A549 (cell line): ENCODE data around the gene BAHCC1. TPM values are rescaled to one million over a fixed set of nuclear protein-coding genes. Genes with fewer than 3 reads are reported as not detected.
A peak's percentile ranks its signal among the peaks of the same experiment; 100 is the strongest.

Experiments
- ATAC-seq, 2 experiments: fragments of 200-7000 bp in 1 of 2; fragments of >200 bp in 1 of 2; cut with Nextera tagmentation in 1 of 2; cut with Tn5 transposase in 1 of 2; 3 replicates each; pipeline versions ENCODE4 v1.8.0 to v1.9.1; 2018 to 2020; ENCODE audit warnings: mild to moderate bottlenecking in 1 of 2, moderate library complexity in 1 of 2
- CTCF ChIA-PET: fragments of 300-600 bp; sonication (Branson Sonifier 250); formaldehyde crosslinking; extraction: SDS; loops from one replicate; lab custom pipeline; 2021; ENCODE audit warnings: antibody characterized with exemption, inconsistent platforms; lab: Yijun Ruan, JAX
- POLR2A ChIA-PET: fragments of 350-600 bp; formaldehyde crosslinking; extraction: SDS; loops from one replicate; lab custom pipeline; 2021; ENCODE audit warnings: antibody characterized with exemption, inconsistent platforms; lab: Yijun Ruan, JAX
- DNase-seq, 2 experiments: peaks; one replicate each; pipeline versions ENCODE4 v3.0.0 to v3.0.0-alpha.2; 2011 to 2016; ENCODE audit warnings: low read depth in 1 of 2, low spot score in 1 of 2
- FAIRE-seq: peaks from 2 replicates; lab custom pipeline; 2011; peaks lifted over from hg19 to GRCh38; lab: Jason Lieb, UNC
- H3K27ac ChIP-seq, 2 experiments: fragments of >200 bp; sonication (Bioruptor Twin); formaldehyde crosslinking; 3 replicates each; pipeline ENCODE4 v1.5.1; 2016 to 2017
- H3K4me1 ChIP-seq: fragments of >200 bp; sonication (Bioruptor Twin); formaldehyde crosslinking; 3 replicates; pipeline ENCODE4 v1.6.1; 2016
- H3K4me2 ChIP-seq: fragments of >200 bp; sonication (Bioruptor Twin); formaldehyde crosslinking; 3 replicates; pipeline ENCODE4 v1.6.1; 2016
- H3K4me3 ChIP-seq: fragments of >200 bp; sonication (Bioruptor Twin); formaldehyde crosslinking; 3 replicates; pipeline ENCODE4 v1.5.1; 2016
- H3K9me3 ChIP-seq: fragments of >200 bp; sonication (Bioruptor Twin); formaldehyde crosslinking; 3 replicates; pipeline ENCODE4 v1.6.1; 2016
- BCL3 ChIP-seq: fragments of >200 bp; sonication (Bioruptor Twin); formaldehyde crosslinking; IDR thresholded peaks from 3 replicates; pipeline ENCODE4 v1.6.1; 2016
- CBX2 ChIP-seq: fragments of 200-600 bp; sonication (generic); IDR thresholded peaks from 2 replicates; pipeline ENCODE4 v1.6.1; 2016; ENCODE audit warnings: low read depth, mild to moderate bottlenecking, borderline replicate concordance
- CHD2 ChIP-seq: fragments of 150-350 bp; IDR thresholded peaks from 2 replicates; pipeline ENCODE4 v1.6.1; 2014; ENCODE audit warnings: low read length; ENCODE audit not compliant: partially characterized antibody
- CHD4 ChIP-seq: fragments of 200-600 bp; sonication (generic); IDR thresholded peaks from 2 replicates; pipeline ENCODE4 v1.6.1; 2016; ENCODE audit warnings: antibody characterized with exemption, mild to moderate bottlenecking, borderline replicate concordance
- CTCF ChIP-seq: fragments of >200 bp; sonication (Bioruptor Twin); formaldehyde crosslinking; IDR thresholded peaks from 3 replicates; pipeline ENCODE4 v1.5.1; 2016
- EHMT2 ChIP-seq: fragments of 200-600 bp; sonication (generic); IDR thresholded peaks from 2 replicates; pipeline ENCODE4 v1.6.1; 2016; ENCODE audit warnings: antibody characterized with exemption, low read depth, mild to moderate bottlenecking, moderate library complexity
- EP300 ChIP-seq, 2 experiments: fragments of >200 bp; sonication (Bioruptor Twin); formaldehyde crosslinking; IDR thresholded peaks; 2 replicates in 1 of 2; 3 replicates in 1 of 2; pipeline ENCODE4 v1.6.1; 2016 to 2017
- ESRRA ChIP-seq: fragments of 150-350 bp; IDR thresholded peaks from 2 replicates; pipeline ENCODE4 v1.6.1; 2014; ENCODE audit warnings: mild to moderate bottlenecking, low read length, borderline replicate concordance
- HDAC2 ChIP-seq: fragments of 200-600 bp; sonication (generic); IDR thresholded peaks from 2 replicates; pipeline ENCODE4 v1.6.1; 2016
- HEYL ChIP-seq: fragments of 250-450 bp; sonication (Bioruptor Pico); IDR thresholded peaks from 2 replicates; pipeline ENCODE4 v1.8.0; 2021; ENCODE audit warnings: mild to moderate bottlenecking, moderate library complexity
- HMGXB4 ChIP-seq: fragments of 250-450 bp; sonication (Bioruptor Pico); IDR thresholded peaks from 2 replicates; pipeline ENCODE4 v1.5.0; 2021; ENCODE audit warnings: mild to moderate bottlenecking, moderate library complexity, borderline replicate concordance
- HOXA7 ChIP-seq: fragments of 250-450 bp; sonication (Bioruptor Pico); IDR thresholded peaks from 2 replicates; pipeline ENCODE4 v1.5.0; 2020; ENCODE audit warnings: mild to moderate bottlenecking, moderate library complexity
- HOXB13 ChIP-seq: fragments of 250-450 bp; sonication (Bioruptor Pico); IDR thresholded peaks from 2 replicates; pipeline ENCODE4 v1.5.0; 2020; ENCODE audit warnings: low read depth, mild to moderate bottlenecking, moderate library complexity
- JUNB ChIP-seq: fragments of >200 bp; sonication (Bioruptor Twin); formaldehyde crosslinking; IDR thresholded peaks from 2 replicates; pipeline ENCODE4 v1.6.1; 2016
- MAFK ChIP-seq: fragments of 450-650 bp; IDR thresholded peaks from 2 replicates; pipeline ENCODE4 v1.6.1; 2014; ENCODE audit not compliant: partially characterized antibody
- MAX ChIP-seq: IDR thresholded peaks from 2 replicates; pipeline ENCODE4 v1.6.1; 2012
- PBX3 ChIP-seq: IDR thresholded peaks from 2 replicates; pipeline ENCODE4 v1.6.1; 2012
- RAD21 ChIP-seq, 2 experiments: fragments of >200 bp in 1 of 2; sonication (Bioruptor Twin) in 1 of 2; formaldehyde crosslinking in 1 of 2; IDR thresholded peaks in 1 of 2; conservative IDR thresholded peaks in 1 of 2; 2 replicates in 1 of 2; 3 replicates in 1 of 2; pipeline ENCODE4 v1.6.1; 2012 to 2018; ENCODE audit warnings: inconsistent platforms in 1 of 2
- RARB ChIP-seq: fragments of 250-450 bp; sonication (Bioruptor Pico); IDR thresholded peaks from 2 replicates; pipeline ENCODE4 v1.8.0; 2021; ENCODE audit warnings: mild to moderate bottlenecking, moderate library complexity
- RFX5 ChIP-seq: fragments of 450-650 bp; IDR thresholded peaks from 2 replicates; pipeline ENCODE4 v1.7.1; 2014; ENCODE audit warnings: antibody characterized with exemption, mild to moderate bottlenecking, moderate library complexity
- RNF2 ChIP-seq: fragments of 200-600 bp; sonication (generic); IDR thresholded peaks from 2 replicates; pipeline ENCODE4 v1.6.1; 2016; ENCODE audit warnings: low read depth, mild to moderate bottlenecking, antibody characterized with exemption, moderate library complexity, borderline replicate concordance
- TFCP2L1 ChIP-seq: fragments of 250-450 bp; sonication (Bioruptor Pico); IDR thresholded peaks from 2 replicates; pipeline ENCODE4 v1.5.0; 2021; ENCODE audit warnings: mild to moderate bottlenecking
- WGBS: methylation state at CpG from one replicate; pipeline ENCODE4 v1.1.6; 2017; ENCODE audit errors: missing lambda C conversion rate; 5-methylcytosine and 5-hydroxymethylcytosine counted together
- polyA plus RNA-seq, 4 experiments: library from polyadenylated mRNA; depleted of rRNA in 3 of 4; stranded (reverse); fragments of >200 nt; fragmentation: RNase III in 1 of 4; extraction: RNeasy Plus Mini Kit Qiagen cat#74134 plus additional on column Dnase treatment in 1 of 4; gene quantifications; 2 replicates in 3 of 4; 3 replicates in 1 of 4; pipeline ENCODE4 v1.2.3, GENCODE V29; 2011 to 2017
- TF ChIP-seq, protein P1 (sequence below): fragments of 250-450 bp; sonication (Bioruptor Pico); IDR thresholded peaks from 2 replicates; pipeline ENCODE4 v1.5.0; 2020; ENCODE audit warnings: low read depth, mild to moderate bottlenecking, moderate library complexity
- TF ChIP-seq, protein P2 (sequence below): fragments of 150-350 bp; IDR thresholded peaks from 2 replicates; pipeline ENCODE4 v1.6.1; 2014; ENCODE audit warnings: low read depth, mild to moderate bottlenecking, low read length

BAHCC1 gene
- polyA plus RNA-seq, 2 of the 4 experiments (the other 2 are of a cell fraction), result 2.6 to 5.8 TPM

DNA sequence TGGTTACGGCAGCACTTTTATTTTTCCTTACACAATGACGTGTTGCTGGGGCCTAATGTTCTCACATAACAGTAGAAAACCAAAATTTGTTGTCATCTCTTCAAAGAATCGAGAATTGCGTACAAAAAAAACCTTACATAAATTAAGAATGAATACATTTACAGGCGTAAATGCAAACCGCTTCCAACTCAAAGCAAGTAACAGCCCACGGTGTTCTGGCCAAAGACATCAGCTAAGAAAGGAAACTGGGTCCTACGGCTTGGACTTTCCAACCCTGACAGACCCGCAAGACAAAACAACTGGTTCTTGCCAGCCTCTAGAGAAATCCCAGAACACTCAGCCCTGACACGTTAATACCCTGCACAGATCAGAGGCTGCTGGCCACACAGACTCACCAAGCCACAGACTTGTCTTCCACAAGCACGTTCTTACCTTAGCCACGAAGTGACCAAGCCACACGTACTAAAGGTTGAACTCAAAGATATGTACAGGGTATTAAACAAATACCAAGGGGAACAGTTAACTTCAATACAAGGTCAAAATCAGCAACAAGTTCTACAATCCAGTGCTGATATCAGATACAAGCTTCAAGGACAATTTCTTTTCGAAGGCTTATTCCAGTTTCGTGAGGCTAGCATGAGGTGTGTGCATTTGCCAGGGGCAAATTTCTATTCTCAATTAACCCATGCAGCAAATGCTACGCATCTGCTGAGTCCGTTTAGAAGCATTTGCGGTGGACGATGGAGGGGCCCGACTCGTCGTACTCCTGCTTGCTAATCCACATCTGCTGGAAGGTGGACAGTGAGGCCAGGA, 114.9 kb downstream of the BAHCC1 start:
- WGBS, result under 1% methylated on average over 22 of the region's 22 CpGs
- ChIA-PET CTCF (interaction anchor here (0.7 to 4.9 kb wide), 12 partner anchors 8 to 257 kb away, joined by 3 to 34 read pairs (median 4); no protein-coding TSS in a partner anchor), POLR2A (interaction anchor here (1.4 to 2.4 kb wide), 3 partner anchors 42 to 115 kb away, joined by 3 to 7 read pairs (median 7); partner anchors contain the start of genes BAHCC1 and FAAP100)
- FAIRE-seq, result no peak
- ATAC-seq, result no peak
- H3K9me3 ChIP-seq, result no peaks in the 10 kb centered on the region
- peak in 1 of 2 experiments; percentile 53 for DNase-seq
- TF ChIP-seq BCL3 (0 out of 3 replicates have a peak, but pooled peaks have one; percentile 7), CHD2 (no peak), HMGXB4 (no peak), PBX3 (no peak), TFCP2L1 (CRISPR knock-in tag) (0 out of 2 replicates have a peak, but pooled peaks have one; percentile 5), ESRRA (no peak), HOXA7 (CRISPR knock-in tag) (peak; percentile 11; the same call in 1 of the 2 replicates), RFX5 (no peak), HOXB13 (CRISPR knock-in tag) (no peak; the same call in 1 of the 2 replicates), CBX2 (no peak), EHMT2 (no peak), CHD4 (no peak), EP300 (IDR thresholded peaks at IDR 0.05) (0 out of 5 replicates have a peak, but pooled peaks of 1 of the 2 experiments have one; percentile 6), MAX (0 out of 2 replicates have a peak, but pooled peaks have one; percentile 26), CTCF (no peak), MAFK (no peak), RARB (CRISPR knock-in tag) (peak; percentile 4; the same call in 1 of the 2 replicates), RNF2 (no peak), RAD21 (conservative IDR thresholded peaks at IDR 0.05 in 1 of 2, IDR thresholded peaks at IDR 0.05 in 1 of 2) (no peak), HEYL (CRISPR knock-in tag) (no peak), HDAC2 (no peak), JUNB (no peak)
- TF ChIP-seq, protein P1, sequence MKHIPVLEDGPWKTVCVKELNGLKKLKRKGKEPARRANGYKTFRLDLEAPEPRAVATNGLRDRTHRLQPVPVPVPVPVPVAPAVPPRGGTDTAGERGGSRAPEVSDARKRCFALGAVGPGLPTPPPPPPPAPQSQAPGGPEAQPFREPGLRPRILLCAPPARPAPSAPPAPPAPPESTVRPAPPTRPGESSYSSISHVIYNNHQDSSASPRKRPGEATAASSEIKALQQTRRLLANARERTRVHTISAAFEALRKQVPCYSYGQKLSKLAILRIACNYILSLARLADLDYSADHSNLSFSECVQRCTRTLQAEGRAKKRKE (CRISPR knock-in tag), result no peak
- TF ChIP-seq, protein P2, sequence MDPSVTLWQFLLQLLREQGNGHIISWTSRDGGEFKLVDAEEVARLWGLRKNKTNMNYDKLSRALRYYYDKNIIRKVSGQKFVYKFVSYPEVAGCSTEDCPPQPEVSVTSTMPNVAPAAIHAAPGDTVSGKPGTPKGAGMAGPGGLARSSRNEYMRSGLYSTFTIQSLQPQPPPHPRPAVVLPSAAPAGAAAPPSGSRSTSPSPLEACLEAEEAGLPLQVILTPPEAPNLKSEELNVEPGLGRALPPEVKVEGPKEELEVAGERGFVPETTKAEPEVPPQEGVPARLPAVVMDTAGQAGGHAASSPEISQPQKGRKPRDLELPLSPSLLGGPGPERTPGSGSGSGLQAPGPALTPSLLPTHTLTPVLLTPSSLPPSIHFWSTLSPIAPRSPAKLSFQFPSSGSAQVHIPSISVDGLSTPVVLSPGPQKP, result no peak
- H3K4me3 ChIP-seq, result peak overlapping the region; percentile 83
- peaks cover 7% of the 10 kb centered on the region; the same call in 1 of the 3 replicates for H3K4me1 ChIP-seq
- peak overlapping the region; percentile 82 for H3K4me2 ChIP-seq
- peak overlapping the region; percentile 99 for H3K27ac ChIP-seq
